Trophoblast cell (in vitro differentiated cells and primary cell): ENCODE data around the gene SAMD3.
"Not testable (repeated sequence)": the region's sequence is repeated elsewhere in the genome, so short reads cannot be mapped to it uniquely, and the experiment has no call there.

Source experiments
- DNase-seq, 2 donors: peaks; one replicate each; pipeline ENCODE4 v3.0.0-alpha.2; 2016
- H2AFZ ChIP-seq: 2 replicates; pipeline ENCODE4 v1.6.1; 2013; ENCODE audit warnings: low read length, moderate library complexity, mild to moderate bottlenecking; ENCODE audit not compliant: insufficient read depth, poor library complexity
- H2AK5ac ChIP-seq: 2 replicates; pipeline ENCODE4 v1.6.1; 2013; ENCODE audit warnings: mild to moderate bottlenecking, low read length
- H2BK120ac ChIP-seq: 2 replicates; pipeline ENCODE4 v1.6.1; 2013; ENCODE audit warnings: low read length, mild to moderate bottlenecking, moderate library complexity; ENCODE audit not compliant: insufficient read depth, poor library complexity
- H2BK12ac ChIP-seq: 2 replicates; pipeline ENCODE4 v1.6.1; 2013; ENCODE audit warnings: mild to moderate bottlenecking, low read length, moderate library complexity
- H2BK5ac ChIP-seq: 2 replicates; pipeline ENCODE4 v1.6.1; 2013; ENCODE audit warnings: low read length, low read depth, moderate library complexity, mild to moderate bottlenecking; ENCODE audit not compliant: poor library complexity
- H3K14ac ChIP-seq: 2 replicates; pipeline ENCODE4 v1.6.1; 2013; ENCODE audit warnings: mild to moderate bottlenecking, low read length
- H3K18ac ChIP-seq: 2 replicates; pipeline ENCODE4 v1.6.1; 2013; ENCODE audit warnings: mild to moderate bottlenecking, low read length
- H3K23ac ChIP-seq: 2 replicates; pipeline ENCODE4 v1.6.1; 2013; ENCODE audit warnings: low read length
- H3K27ac ChIP-seq: 2 replicates; pipeline ENCODE4 v1.5.1; 2013; ENCODE audit warnings: low read depth, mild to moderate bottlenecking, inconsistent platforms, low read length, moderate library complexity
- H3K27me3 ChIP-seq: 2 replicates; pipeline ENCODE4 v1.6.1; 2013; ENCODE audit warnings: inconsistent platforms, mild to moderate bottlenecking, low read length, moderate library complexity; ENCODE audit not compliant: insufficient read depth
- H3K36me3 ChIP-seq, 2 experiments: 1 replicate in 1 of 2; 2 replicates in 1 of 2; pipeline ENCODE4 v1.6.1; 2013; ENCODE audit warnings: low read length in 2 of 2, mild to moderate bottlenecking in 2 of 2, moderate library complexity in 1 of 2; ENCODE audit not compliant: insufficient read depth in 2 of 2, control insufficient read depth in 1 of 2
- H3K4ac ChIP-seq: 2 replicates; pipeline ENCODE4 v1.6.1; 2013; ENCODE audit warnings: low read depth, mild to moderate bottlenecking, low read length, moderate library complexity
- H3K4me1 ChIP-seq, 2 experiments: 1 replicate in 1 of 2; 2 replicates in 1 of 2; pipeline ENCODE4 v1.6.1; 2013; ENCODE audit warnings: low read length in 2 of 2, mild to moderate bottlenecking in 2 of 2, moderate library complexity in 1 of 2; ENCODE audit not compliant: insufficient read depth in 2 of 2, control insufficient read depth in 1 of 2
- H3K4me2 ChIP-seq: 2 replicates; pipeline ENCODE4 v1.6.1; 2013; ENCODE audit warnings: inconsistent platforms, mild to moderate bottlenecking, low read length, moderate library complexity
- H3K4me3 ChIP-seq: 2 replicates; pipeline ENCODE4 v1.5.1; 2013; ENCODE audit warnings: mild to moderate bottlenecking, low read depth, low read length, inconsistent platforms
- H3K79me1 ChIP-seq: one replicate; pipeline ENCODE4 v1.6.1; 2013; ENCODE audit warnings: low read length
- H3K79me2 ChIP-seq: 2 replicates; pipeline ENCODE4 v1.6.1; 2013; ENCODE audit warnings: low read length, mild to moderate bottlenecking; ENCODE audit not compliant: control insufficient read depth, insufficient read depth, poor library complexity
- H3K9ac ChIP-seq: 2 replicates; pipeline ENCODE4 v1.6.1; 2013; ENCODE audit warnings: mild to moderate bottlenecking, low read length
- H3K9me3 ChIP-seq: 2 replicates; pipeline ENCODE4 v1.6.1; 2013; ENCODE audit warnings: low read depth, mild to moderate bottlenecking, control low read depth, inconsistent platforms, low read length; ENCODE audit not compliant: insufficient read depth
- H4K12ac ChIP-seq: 2 replicates; pipeline ENCODE4 v1.6.1; 2013; ENCODE audit warnings: low read depth, mild to moderate bottlenecking, low read length, moderate library complexity
- H4K8ac ChIP-seq: 2 replicates; pipeline ENCODE4 v1.6.1; 2013; ENCODE audit warnings: low read depth, mild to moderate bottlenecking, low read length, moderate library complexity
- H4K91ac ChIP-seq: one replicate; pipeline ENCODE4 v1.6.1; 2013; ENCODE audit warnings: low read depth, mild to moderate bottlenecking, low read length, moderate library complexity
- WGBS: extraction: QIAGEN DNeasy Blood & Tissue Kit; methylation state at CpG from one replicate; pipeline ENCODE4 v1.1.7; 2013; ENCODE audit warnings: missing lambda C conversion rate; ENCODE audit not compliant: insufficient read length, insufficient coverage; ENCODE audit errors: extremely low coverage; 5-methylcytosine and 5-hydroxymethylcytosine counted together

SAMD3 gene

GRCh38 chr6:130261558-130261957 lies 38.8 kb upstream of the SAMD3 start:
- H3K4me3 ChIP-seq, H2BK120ac ChIP-seq, H2AK5ac ChIP-seq, H3K4ac ChIP-seq, H3K18ac ChIP-seq, H3K79me2 ChIP-seq, H3K27ac ChIP-seq, H3K9me3 ChIP-seq, H3K23ac ChIP-seq, H4K12ac ChIP-seq, H3K79me1 ChIP-seq, H3K4me2 ChIP-seq, H2AFZ ChIP-seq, H3K14ac ChIP-seq, H3K9ac ChIP-seq, H3K36me3 ChIP-seq, H3K4me1 ChIP-seq, H2BK12ac ChIP-seq, H4K8ac ChIP-seq, DNase-seq, H4K91ac ChIP-seq, H2BK5ac ChIP-seq, H3K27me3 ChIP-seq: not testable (repeated sequence)
- no CpG with 5 or more reads among the region's 3 CpGs for WGBS

- Histone ChIP-seq H2AK5ac (peak overlapping the region; percentile 69), H2BK12ac (peak overlapping the region; percentile 87), H3K14ac (peak overlapping the region; percentile 37), H3K27ac (peak overlapping the region; percentile 72), H4K8ac (peak overlapping the region; percentile 28), H3K4ac (peak overlapping the region; percentile 46), H3K9ac (peak overlapping the region; percentile 58), H3K18ac (peak overlapping the region; percentile 71), H2BK120ac (peak overlapping the region; percentile 76), H2BK5ac (peak overlapping the region; percentile 68), H4K91ac (peak overlapping the region; percentile 68)
- not testable (repeated sequence) for H3K79me2 ChIP-seq, H3K27me3 ChIP-seq, H3K36me3 ChIP-seq, H3K23ac ChIP-seq, DNase-seq, H2AFZ ChIP-seq, H3K4me1 ChIP-seq, H3K4me3 ChIP-seq, H3K79me1 ChIP-seq, H3K9me3 ChIP-seq, H4K12ac ChIP-seq, H3K4me2 ChIP-seq
- no CpG with 5 or more reads among the region's 15 CpGs for WGBS
Observed at GRCh38 chr6:130260614-130261241, 38.0 kb upstream of the SAMD3 start.

DNA sequence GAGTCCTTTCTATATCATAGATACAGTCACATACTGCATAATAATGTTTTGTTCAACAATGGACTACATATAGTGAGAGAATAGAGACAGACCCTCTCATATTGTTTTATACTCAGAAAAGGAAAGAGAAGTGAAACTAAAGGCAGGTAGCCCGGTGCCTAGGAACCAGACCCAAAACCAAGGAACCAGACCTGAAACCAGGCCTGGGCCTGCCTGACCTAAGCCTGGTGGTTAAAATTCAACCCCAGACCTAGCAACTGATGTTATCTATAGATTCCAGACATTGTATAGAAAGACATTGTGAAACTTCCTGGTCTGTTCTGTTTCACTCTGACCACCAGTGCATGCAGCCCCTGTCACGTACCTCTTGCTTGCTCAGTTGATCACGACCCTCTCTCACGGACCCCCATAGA lies 37.3 kb upstream of the SAMD3 start:
- H3K9ac ChIP-seq, H4K12ac ChIP-seq, H3K18ac ChIP-seq, H3K27me3 ChIP-seq, H3K14ac ChIP-seq, H3K27ac ChIP-seq, DNase-seq, H2AFZ ChIP-seq, H2BK120ac ChIP-seq, H3K79me2 ChIP-seq, H2BK12ac ChIP-seq, H2AK5ac ChIP-seq, H4K91ac ChIP-seq, H3K9me3 ChIP-seq, H3K79me1 ChIP-seq, H3K36me3 ChIP-seq, H4K8ac ChIP-seq, H3K4me3 ChIP-seq, H3K4me2 ChIP-seq, H3K23ac ChIP-seq, H3K4ac ChIP-seq, H3K4me1 ChIP-seq: not testable (repeated sequence)
- no CpG with 5 or more reads among the region's 4 CpGs for WGBS
- H2BK5ac ChIP-seq = peak overlapping the region; percentile 68

DNA sequence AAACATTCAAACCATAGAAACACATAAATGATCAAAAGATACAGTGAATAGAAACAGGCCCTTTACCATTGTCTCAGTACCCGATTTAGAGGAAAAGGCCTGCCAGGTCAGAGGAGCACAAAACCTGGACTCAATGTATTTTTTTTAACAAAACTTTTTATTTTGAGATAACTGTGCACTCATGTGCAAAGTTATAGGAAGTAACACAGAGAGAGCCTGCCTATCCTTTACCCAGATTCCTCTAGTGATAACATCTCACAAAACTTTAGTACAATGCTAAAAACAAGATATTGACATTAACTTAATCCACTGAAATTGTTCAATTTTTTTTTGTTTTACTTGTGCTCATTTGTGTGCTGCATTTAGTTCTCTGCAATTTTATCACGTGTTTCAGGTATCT lies 36.8 kb upstream of the SAMD3 start:
- no peaks in the 10 kb centered on the region for H3K27me3 ChIP-seq
- H3K18ac ChIP-seq = no peak overlapping the region
- H2AFZ ChIP-seq = no peak overlapping the region
- H4K91ac ChIP-seq = no peak overlapping the region
- H4K8ac ChIP-seq = no peak overlapping the region
- H3K9me3 ChIP-seq = peaks cover 6% of the 10 kb centered on the region
- no peak overlapping the region for H2AK5ac ChIP-seq
- no peak overlapping the region for H2BK120ac ChIP-seq
- H3K4me2 ChIP-seq = no peak overlapping the region
- no peak overlapping the region for H3K4me3 ChIP-seq
- H3K4me1 ChIP-seq = peaks cover 2% of the 10 kb centered on the region in 2 experiments
- H3K14ac ChIP-seq = no peak overlapping the region
- no peak overlapping the region for H3K4ac ChIP-seq
- no peak overlapping the region for H4K12ac ChIP-seq
- no peak overlapping the region for H2BK5ac ChIP-seq
- no peaks in the 10 kb centered on the region for H3K79me2 ChIP-seq
- no peak overlapping the region for H3K27ac ChIP-seq
- WGBS = no CpG with 5 or more reads among the region's 2 CpGs
- H3K79me1 ChIP-seq = peaks cover 3% of the 10 kb centered on the region
- H3K23ac ChIP-seq = no peak overlapping the region
- no peak for DNase-seq
- no peak overlapping the region for H3K9ac ChIP-seq
- peaks cover 4% of the 10 kb centered on the region in 2 experiments for H3K36me3 ChIP-seq
- H2BK12ac ChIP-seq = no peak overlapping the region
